ENCODE data around the gene SOS2. TPM values are rescaled to one million over a fixed set of nuclear protein-coding genes. Genes with fewer than 3 reads are reported as not detected.

Gene SOS2
- total and polyA plus RNA-seq, 2 donors (not counting 3 experiments of a cell fraction or from before 2014, with no cell fraction given), result 6.7 to 21.3 TPM

GRCh38 chr14:50186107-50186506 lies 45.3 kb downstream of the SOS2 start:
- Histone ChIP-seq H3K9ac (replicated peaks; ENCODE audit: extremely low read depth, insufficient read depth, low read length) (no peak overlapping the region), H3K36me3 (ENCODE audit: control insufficient read depth in 2 of 2, extremely low read depth in 1 of 2, insufficient read depth in 2 of 2, low read length in 2 of 2) (no peaks in the 10 kb centered on the region), H4K20me1 (replicated peaks; ENCODE audit: control insufficient read depth, extremely low read depth, insufficient read depth, low read length) (no peaks in the 10 kb centered on the region), H3K27ac (ENCODE audit: insufficient read depth, low read depth, low read length) (no peak overlapping the region), H3K4me1 (ENCODE audit: control insufficient read depth, extremely low read depth, insufficient read depth, low read length) (no peaks in the 10 kb centered on the region), H3K9me3 (replicated peaks; ENCODE audit: control insufficient read depth, insufficient read depth, low read length) (no peaks in the 10 kb centered on the region), H3K4me2 (ENCODE audit: insufficient read depth, low read length) (no peak overlapping the region), H3K79me2 (ENCODE audit: control insufficient read depth, insufficient read depth, low read length) (no peaks in the 10 kb centered on the region), H2AFZ (ENCODE audit: low read depth, low read length) (no peak overlapping the region), H3K27me3 (ENCODE audit: control insufficient read depth in 2 of 2, insufficient read depth in 2 of 2, low read length in 2 of 2) (no peaks in the 10 kb centered on the region), H3K4me3 (replicated peaks in 1 of 3; ENCODE audit: insufficient read depth in 1 of 3, low read depth in 1 of 3, low read length in 3 of 3) (no peak overlapping the region), H3K9me1 (replicated peaks; ENCODE audit: control insufficient read depth, extremely low read depth, insufficient read depth, low read length) (no peaks in the 10 kb centered on the region)
- POLR2A ChIA-PET, result no interaction called here
- FAIRE-seq, result no peak
- no peak for DNase-seq (ENCODE audit: low read depth, low spot score)
- CTCF ChIA-PET, result no interaction called here
- no TSS peak for BruUV-seq (replicated peaks)
- TF ChIP-seq POLR2AphosphoS5 (IDR thresholded peaks at IDR 0.05; ENCODE audit: insufficient read depth, low read depth, low read length) (no peak), EZH2 (IDR thresholded peaks at IDR 0.05; ENCODE audit: borderline replicate concordance, low read depth, low read length, severe bottlenecking) (no peak), FOS (IDR thresholded peaks at IDR 0.05; ENCODE audit: borderline replicate concordance, insufficient read depth, low read length) (no peak), POLR2A (IDR thresholded peaks at IDR 0.05; ENCODE audit: low read depth, low read length) (no peak), MAX (IDR thresholded peaks at IDR 0.05; ENCODE audit: insufficient read depth, insufficient read length) (no peak), GATA2 (IDR thresholded peaks at IDR 0.05; ENCODE audit: insufficient read depth, insufficient read length, low read depth, low read length) (no peak), JUN (IDR thresholded peaks at IDR 0.05; ENCODE audit: borderline replicate concordance, insufficient read depth, insufficient read length, low read depth) (no peak), MYC (IDR thresholded peaks at IDR 0.05; ENCODE audit: low read depth, low read length) (no peak), CTCF (IDR thresholded peaks at IDR 0.05; ENCODE audit: extremely low read depth in 1 of 2, insufficient read depth in 1 of 2, low read depth in 1 of 2, low read length in 2 of 2) (no peak)
- intact Hi-C loops (cut with micrococcal nuclease), result no loop called here
- dilution Hi-C loops (cut with MboI; ENCODE audit: extremely low pct_ligation_motif_present, low sequenced_read_pairs), result no loop called here
